ENCODE results near the gene GTPBP1.

The GTPBP1 gene

GRCh38 chr22:38742176-38742942 lies 36.6 kb downstream of the GTPBP1 start:
- no peak for DNase-seq

GRCh38 chr22:38744981-38745380 lies 39.2 kb downstream of the GTPBP1 start:
- no peak for DNase-seq

- no peak for DNase-seq
Observed at GRCh38 chr22:38745676-38746460, 40.1 kb downstream of the GTPBP1 start.

DNA sequence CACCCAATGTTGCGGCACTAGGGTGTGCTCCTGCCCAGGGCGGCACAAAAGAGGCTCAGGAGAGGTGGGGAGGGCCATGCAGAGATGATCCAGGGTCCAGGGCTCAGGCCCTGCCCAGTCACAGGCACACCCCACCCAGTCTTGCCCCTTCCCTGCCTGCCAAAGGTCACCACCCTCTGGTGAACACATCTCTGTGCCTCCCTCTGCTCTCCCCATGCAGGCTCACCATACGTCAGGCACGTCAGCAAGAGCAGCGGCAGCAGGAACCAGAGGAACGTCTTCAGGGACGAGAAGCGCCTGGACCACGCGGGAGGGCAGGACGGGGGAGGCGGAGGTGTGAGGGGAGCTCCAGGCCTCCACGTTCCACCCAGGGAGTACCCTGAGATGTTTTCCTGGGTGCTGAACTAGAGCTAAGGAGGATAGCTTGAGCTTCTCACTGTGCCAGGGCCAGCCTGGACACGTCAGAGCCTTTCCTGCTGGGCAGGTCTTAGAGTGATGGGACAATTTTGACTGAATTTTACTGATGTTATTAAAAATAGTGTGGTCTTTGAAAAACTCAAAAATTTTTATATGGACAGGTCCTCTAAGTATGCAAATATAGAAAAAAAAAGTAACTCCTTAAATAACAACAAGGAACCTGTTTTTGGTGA lies 42.9 kb downstream of the GTPBP1 start:
- DNase-seq: no peak

- no peak for DNase-seq
Observed at GRCh38 chr22:38750104-38750503, 44.4 kb downstream of the GTPBP1 start.

DNA sequence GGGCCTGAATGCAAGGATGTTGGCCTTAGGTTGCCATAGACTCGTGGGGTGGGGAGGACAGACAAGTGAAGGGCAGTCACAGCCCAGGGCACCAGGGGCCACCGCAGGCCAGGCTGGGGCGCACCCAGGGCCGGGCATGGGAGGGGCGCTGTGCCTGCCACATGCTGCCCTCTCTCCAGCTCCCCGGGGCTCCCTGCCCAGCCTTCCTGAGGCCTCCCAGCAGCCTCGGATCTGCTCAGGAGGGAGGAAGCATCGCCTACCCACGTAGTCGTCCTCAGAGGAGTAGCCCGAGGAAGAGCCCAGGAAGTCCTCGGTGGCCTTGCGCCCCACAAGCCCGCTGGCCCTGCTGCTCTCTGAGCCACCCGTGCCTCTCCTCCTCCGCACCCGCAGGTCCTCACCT lies 44.9 kb downstream of the GTPBP1 start:
- DNase-seq: no peak

DNA sequence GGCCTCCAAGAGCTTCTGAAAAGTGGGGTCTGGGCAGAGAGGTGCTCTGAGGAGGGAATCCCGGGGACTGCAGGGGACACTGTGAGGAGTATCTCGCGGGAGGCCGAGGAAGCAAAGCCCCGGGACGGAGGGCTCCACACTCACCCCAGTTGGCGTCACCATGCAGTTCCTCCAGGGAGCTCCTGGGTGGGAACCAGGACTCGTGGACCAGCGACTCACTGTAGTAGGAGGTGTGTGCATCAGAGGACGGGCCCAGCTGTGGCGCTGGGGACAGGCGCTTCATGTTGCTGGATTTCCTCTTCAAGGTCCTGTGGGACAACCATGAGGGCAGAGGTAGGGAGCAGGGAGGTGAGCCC lies 45.3 kb downstream of the GTPBP1 start:
- no peak for DNase-seq

GRCh38 chr22:38751422-38752346 lies 45.9 kb downstream of the GTPBP1 start:
- no peak for DNase-seq

GRCh38 chr22:38753948-38754750 lies 48.4 kb downstream of the GTPBP1 start:
- peak; percentile 51 to 54 for DNase-seq

- DNase-seq: no peak
Observed at GRCh38 chr22:38754751-38755154, 49.0 kb downstream of the GTPBP1 start.

DNA sequence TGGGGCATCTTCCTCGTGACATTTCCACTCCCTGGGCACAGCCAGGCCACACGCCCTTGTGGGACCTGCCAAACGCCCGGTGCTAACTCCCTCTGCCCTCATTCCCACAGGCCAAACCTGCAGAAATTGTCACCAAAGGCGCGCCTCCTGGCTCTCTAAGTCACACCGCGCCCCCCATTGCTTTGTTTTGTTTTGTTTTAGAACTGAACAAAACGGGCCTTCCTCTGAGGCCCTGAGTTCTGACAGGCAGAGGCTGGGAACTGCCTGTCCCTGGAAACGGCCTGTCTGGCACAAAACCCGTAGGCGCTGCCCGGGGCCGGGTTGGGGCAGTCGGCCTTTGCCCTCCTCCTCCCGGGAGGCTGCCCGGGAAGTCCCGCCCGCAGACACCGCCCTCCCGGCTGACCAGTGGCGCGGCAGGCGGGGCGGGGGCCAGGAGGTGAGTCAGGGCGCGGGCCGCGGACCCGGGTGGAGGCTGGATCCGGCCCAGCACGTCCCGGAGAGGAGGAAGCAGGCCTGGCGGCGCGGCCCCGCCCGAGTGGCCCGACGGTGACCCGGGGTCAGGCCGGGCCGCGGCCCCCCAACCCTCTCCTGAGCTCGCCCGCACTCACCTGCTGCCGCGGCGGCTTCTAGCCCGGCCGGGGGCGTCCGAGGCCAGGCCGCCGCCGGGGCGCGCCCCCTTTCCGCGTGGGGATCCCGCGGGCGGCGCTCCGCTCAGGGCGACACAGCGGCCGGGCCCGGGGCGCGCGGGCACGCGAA lies 49.6 kb downstream of the GTPBP1 start:
- peak; percentile 72 to 83 for DNase-seq

- peak; percentile 92 for DNase-seq
Observed at GRCh38 chr22:38755911-38756532, 50.3 kb downstream of the GTPBP1 start, which contains the start of gene SUN2. TSS of gene SUN2 (minus strand) at chr22:38755998. CDS start at chr22:38752628, 3,370 bp downstream.

- DNase-seq: no peak
Observed at GRCh38 chr22:38756711-38757463, 51.1 kb downstream of the GTPBP1 start.

GRCh38 chr22:38757464-38757757 lies 51.7 kb downstream of the GTPBP1 start:
- no peak for DNase-seq

GRCh38 chr22:38758276-38758945 lies 52.7 kb downstream of the GTPBP1 start:
- no peak for DNase-seq

GRCh38 chr22:38759005-38759404 lies 53.3 kb downstream of the GTPBP1 start:
- no peak for DNase-seq

DNA sequence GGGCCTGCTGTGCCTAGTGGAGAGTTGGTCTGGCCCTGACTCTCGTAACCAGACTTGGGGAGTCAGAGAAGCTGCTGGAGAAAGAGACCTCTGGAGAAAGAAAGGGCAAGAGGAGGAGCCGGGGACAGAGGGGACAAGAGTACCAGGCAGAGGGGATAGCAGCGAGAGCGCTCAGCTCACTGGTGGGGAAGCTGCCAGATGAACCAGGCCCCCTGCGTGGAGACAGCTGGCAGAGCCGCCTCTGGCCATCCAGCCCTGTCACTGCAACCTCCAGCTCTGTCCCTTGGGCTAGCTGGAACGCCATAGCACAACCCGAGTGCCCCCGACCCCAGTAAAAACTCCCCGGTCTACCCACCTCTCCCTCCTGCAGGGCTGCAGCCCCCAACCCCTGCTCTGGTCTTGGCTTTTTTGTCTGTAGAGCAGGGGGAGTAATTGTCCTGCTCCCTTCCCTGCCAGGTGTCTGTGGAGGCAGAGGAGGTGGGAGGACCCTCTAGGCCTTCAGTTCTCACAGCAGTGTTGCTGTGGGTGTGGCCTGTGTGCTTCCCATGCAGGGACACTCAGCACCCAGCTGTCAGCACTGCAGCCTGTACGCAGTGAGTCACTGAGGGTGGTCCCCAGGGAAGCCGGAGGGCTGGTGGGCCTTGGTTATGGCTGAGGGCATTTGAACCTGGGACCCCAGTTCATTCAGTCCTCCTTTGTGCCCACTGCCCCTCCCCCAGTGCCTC lies 54.9 kb downstream of the GTPBP1 start:
- peak in 1 of 2 donors; percentile 18 for DNase-seq

Measured in hippocampal formation (tissue), 2 donors.